ENCODE data around the gene NMUR2.

Gene NMUR2

DNA sequence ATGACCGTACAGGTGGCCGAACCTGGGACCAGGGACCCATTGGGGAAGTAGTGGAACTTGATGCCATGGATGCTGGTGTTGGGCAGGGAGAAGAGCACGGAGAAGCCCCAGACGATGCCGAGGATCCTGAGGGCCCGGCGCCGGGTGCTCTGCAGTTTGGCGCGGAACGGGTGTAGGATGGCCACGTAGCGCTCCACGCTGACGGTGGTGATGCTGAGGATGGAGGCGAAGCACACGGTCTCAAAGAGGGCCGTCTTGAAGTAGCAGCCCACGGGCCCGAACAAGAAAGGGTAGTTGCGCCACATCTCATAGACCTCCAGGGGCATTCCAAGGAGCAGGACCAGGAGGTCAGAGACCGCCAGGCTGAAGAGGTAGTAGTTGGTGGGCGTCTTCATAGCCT lies 585 bp downstream of the NMUR2 start:
- Histone ChIP-seq H3K9ac (no peak overlapping the region), H3K4me3 (ENCODE audit: low read depth, low read length) (no peak overlapping the region), H3K4me2 (ENCODE audit: low read length) (no peak overlapping the region), H3K27me3 (ENCODE audit: control insufficient read depth, insufficient read depth, low read length) (no peaks in the 10 kb centered on the region), H3K4me1 (no peaks in the 10 kb centered on the region), H3K36me3 (ENCODE audit: control insufficient read depth, insufficient read depth, low read length) (no peaks in the 10 kb centered on the region), H3K9me3 (ENCODE audit: control insufficient read depth, low read length) (no peaks in the 10 kb centered on the region), H3K27ac (no peak overlapping the region), H3K79me2 (no peaks in the 10 kb centered on the region), H2AFZ (no peak overlapping the region)
- no peak for TF ChIP-seq CTCF (IDR thresholded peaks at IDR 0.05)

DNA sequence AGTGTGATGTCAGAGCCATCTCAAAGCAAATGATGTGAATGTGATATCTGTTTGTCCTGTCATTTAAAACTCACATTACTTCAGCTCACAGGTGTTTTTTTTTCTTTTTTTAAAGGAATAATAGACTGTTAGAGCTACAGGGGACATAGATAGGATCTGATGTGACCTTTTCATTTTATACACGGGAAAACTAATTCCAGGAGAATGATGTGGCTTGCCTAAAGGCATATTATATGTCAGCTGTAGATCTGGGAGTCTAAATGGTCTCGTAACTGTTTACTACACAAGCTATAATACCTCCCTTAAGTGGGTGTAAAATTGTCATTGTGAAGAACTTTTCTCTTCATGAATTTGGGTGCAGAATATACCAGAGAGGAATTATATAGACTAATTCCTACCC lies 2.0 kb downstream of the NMUR2 start:
- H3K4me2 ChIP-seq (ENCODE audit: low read length): no peak overlapping the region
- no peaks in the 10 kb centered on the region for H3K9me3 ChIP-seq (ENCODE audit: control insufficient read depth, low read length)
- no peak overlapping the region for H3K4me3 ChIP-seq (ENCODE audit: low read depth, low read length)
- H3K27ac ChIP-seq: no peak overlapping the region
- no peaks in the 10 kb centered on the region for H3K27me3 ChIP-seq (ENCODE audit: control insufficient read depth, insufficient read depth, low read length)
- no peaks in the 10 kb centered on the region for H3K79me2 ChIP-seq
- H3K9ac ChIP-seq: no peak overlapping the region
- no peak for TF ChIP-seq CTCF (IDR thresholded peaks at IDR 0.05)
- H3K4me1 ChIP-seq: no peaks in the 10 kb centered on the region
- H2AFZ ChIP-seq: no peak overlapping the region
- no peaks in the 10 kb centered on the region for H3K36me3 ChIP-seq (ENCODE audit: control insufficient read depth, insufficient read depth, low read length)

DNA sequence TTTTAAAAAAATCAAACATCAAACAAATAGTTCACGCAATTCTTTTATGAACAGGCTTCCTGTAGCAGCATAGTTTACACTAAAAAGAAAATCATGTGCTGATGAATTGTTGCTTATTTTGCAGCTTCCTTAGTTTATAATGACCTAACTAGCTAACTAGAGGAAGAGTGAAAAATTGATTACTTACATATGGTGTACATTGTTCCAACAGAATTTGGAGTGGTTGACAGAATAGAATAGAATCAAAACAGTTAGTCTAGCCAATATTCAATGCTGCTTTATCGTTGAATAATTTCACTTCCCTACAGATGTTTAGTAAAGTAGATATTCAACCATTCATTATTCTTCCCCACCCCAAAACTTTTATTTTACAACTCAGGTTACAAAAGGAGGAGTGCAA lies 4.2 kb downstream of the NMUR2 start:
- Histone ChIP-seq H2AFZ (no peak overlapping the region), H3K4me1 (no peaks in the 10 kb centered on the region), H3K27me3 (ENCODE audit: control insufficient read depth, insufficient read depth, low read length) (no peaks in the 10 kb centered on the region), H3K79me2 (no peaks in the 10 kb centered on the region), H3K9ac (no peak overlapping the region), H3K4me3 (ENCODE audit: low read depth, low read length) (no peak overlapping the region), H3K27ac (no peak overlapping the region), H3K4me2 (ENCODE audit: low read length) (no peak overlapping the region), H3K36me3 (ENCODE audit: control insufficient read depth, insufficient read depth, low read length) (no peaks in the 10 kb centered on the region), H3K9me3 (ENCODE audit: control insufficient read depth, low read length) (no peaks in the 10 kb centered on the region)
- no peak for TF ChIP-seq CTCF (IDR thresholded peaks at IDR 0.05)

DNA sequence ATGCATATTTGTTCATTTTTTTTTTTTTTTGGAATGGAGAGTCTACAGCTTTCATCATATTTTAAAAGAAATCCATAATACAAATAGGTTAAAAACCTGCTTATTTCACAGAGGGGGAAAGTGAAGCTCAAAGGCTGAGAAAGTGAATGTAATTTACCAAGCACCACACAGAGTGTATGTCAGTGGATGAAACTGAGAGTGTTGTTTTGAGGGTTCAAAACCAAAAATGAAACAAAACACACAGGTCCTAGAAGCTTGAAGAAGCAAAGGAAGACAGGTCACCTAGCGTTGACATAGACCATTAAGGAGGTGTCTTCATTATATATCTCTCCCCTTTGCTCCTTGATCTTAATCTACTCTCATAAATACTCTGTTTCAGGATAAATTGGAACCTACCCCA lies 7.5 kb downstream of the NMUR2 start:
- H2AFZ ChIP-seq: no peak overlapping the region
- TF ChIP-seq CTCF (IDR thresholded peaks at IDR 0.05): no peak
- H3K4me1 ChIP-seq: no peaks in the 10 kb centered on the region
- no peak overlapping the region for H3K4me2 ChIP-seq (ENCODE audit: low read length)
- no peaks in the 10 kb centered on the region for H3K9me3 ChIP-seq (ENCODE audit: control insufficient read depth, low read length)
- H3K79me2 ChIP-seq: no peaks in the 10 kb centered on the region
- H3K36me3 ChIP-seq (ENCODE audit: control insufficient read depth, insufficient read depth, low read length): no peaks in the 10 kb centered on the region
- no peak overlapping the region for H3K4me3 ChIP-seq (ENCODE audit: low read depth, low read length)
- H3K27ac ChIP-seq: no peak overlapping the region
- H3K9ac ChIP-seq: no peak overlapping the region
- no peaks in the 10 kb centered on the region for H3K27me3 ChIP-seq (ENCODE audit: control insufficient read depth, insufficient read depth, low read length)

GRCh38 chr5:152393441-152393840 lies 11.6 kb downstream of the NMUR2 start:
- Histone ChIP-seq H3K4me3 (ENCODE audit: low read depth, low read length) (no peak overlapping the region), H3K79me2 (no peaks in the 10 kb centered on the region), H3K27me3 (ENCODE audit: control insufficient read depth, insufficient read depth, low read length) (no peaks in the 10 kb centered on the region), H2AFZ (no peak overlapping the region), H3K4me2 (ENCODE audit: low read length) (no peak overlapping the region), H3K4me1 (no peaks in the 10 kb centered on the region), H3K9me3 (ENCODE audit: control insufficient read depth, low read length) (no peaks in the 10 kb centered on the region), H3K36me3 (ENCODE audit: control insufficient read depth, insufficient read depth, low read length) (no peaks in the 10 kb centered on the region), H3K27ac (no peak overlapping the region), H3K9ac (no peak overlapping the region)
- no peak for TF ChIP-seq CTCF (IDR thresholded peaks at IDR 0.05)

Measured in parathyroid adenoma (tissue), 2 donors.